Neural cell (in vitro differentiated cells): ENCODE results near the gene REEP5. TPM values are rescaled to one million over a fixed set of nuclear protein-coding genes. Genes with fewer than 3 reads are reported as not detected.

ENCODE experiments used
- H2AFZ ChIP-seq: fragments of 200-600, 300-800 bp; sonication (generic), shearing (Covaris generic); 2 replicates; pipeline ENCODE4 v1.6.0; 2014; ENCODE audit warnings: low read depth, mild to moderate bottlenecking, antibody characterized with exemption, low read length, moderate library complexity
- H3F3A ChIP-seq: fragments of 200-600 bp; shearing (Covaris generic); 2 replicates; pipeline ENCODE4 v1.6.1; 2016; ENCODE audit warnings: mild to moderate bottlenecking, moderate library complexity, mixed read lengths, antibody characterized with exemption, low read length; ENCODE audit not compliant: insufficient read depth, poor library complexity, severe bottlenecking
- H3K27ac ChIP-seq: fragments of 200-600, 300-800 bp; sonication (generic), shearing (Covaris generic); 2 replicates; pipeline ENCODE4 v1.5.1; 2014; ENCODE audit warnings: mild to moderate bottlenecking, low read length, moderate library complexity
- H3K27me3 ChIP-seq: fragments of 300-800, 200-600 bp; sonication (generic), shearing (Covaris generic); 2 replicates; pipeline ENCODE4 v1.6.0; 2014; ENCODE audit warnings: mild to moderate bottlenecking, low read depth, low read length, moderate library complexity; ENCODE audit not compliant: insufficient read depth
- H3K36me3 ChIP-seq: fragments of 300-800, 200-600 bp; sonication (generic), shearing (Covaris generic); 2 replicates; pipeline ENCODE4 v1.5.1; 2014; ENCODE audit warnings: mild to moderate bottlenecking, antibody characterized with exemption, low read length, moderate library complexity; ENCODE audit not compliant: insufficient read depth
- H3K4me2 ChIP-seq: fragments of 300-800, 200-600 bp; sonication (generic), shearing (Covaris generic); 2 replicates; pipeline ENCODE4 v1.6.0; 2014; ENCODE audit warnings: mild to moderate bottlenecking, low read length
- H3K4me3 ChIP-seq: fragments of 300-800, 200-600 bp; sonication (generic), shearing (Covaris generic); 2 replicates; pipeline ENCODE4 v1.5.1; 2014; ENCODE audit warnings: mild to moderate bottlenecking, low read length, moderate library complexity
- H3K79me2 ChIP-seq: fragments of 200-600 bp; shearing (Covaris generic); replicated peaks from 2 replicates; pipeline ENCODE4 v1.6.0; 2014; ENCODE audit warnings: mild to moderate bottlenecking, low read length, moderate library complexity; ENCODE audit not compliant: insufficient read depth
- H3K9ac ChIP-seq: fragments of 300-800, 200-600 bp; sonication (generic), shearing (Covaris generic); 2 replicates; pipeline ENCODE4 v1.6.1; 2016; ENCODE audit warnings: mild to moderate bottlenecking, low read length, mixed read lengths
- H3K9me2 ChIP-seq: fragments of 200-600 bp; shearing (Covaris generic); 2 replicates; pipeline ENCODE4 v1.6.1; 2016; ENCODE audit warnings: mild to moderate bottlenecking, low read length, mixed read lengths; ENCODE audit not compliant: insufficient read depth
- H3K9me3 ChIP-seq: fragments of 200-600, 300-800 bp; sonication (generic), shearing (Covaris generic); 2 replicates; pipeline ENCODE4 v1.6.1; 2016; ENCODE audit warnings: mild to moderate bottlenecking, mixed run types, low read length, moderate library complexity, mixed read lengths
- H4K20me1 ChIP-seq: fragments of 200-600 bp; shearing (Covaris generic); 2 replicates; pipeline ENCODE4 v1.6.1; 2016; ENCODE audit warnings: mild to moderate bottlenecking, mixed run types; ENCODE audit not compliant: insufficient read depth
- EP300 ChIP-seq: fragments of 450-650 bp; conservative IDR thresholded peaks from 2 replicates; pipeline ENCODE4 v1.6.1; 2014; ENCODE audit warnings: antibody characterized with exemption, mild to moderate bottlenecking, moderate library complexity; ENCODE audit not compliant: poor library complexity, severe bottlenecking
- EZH2 ChIP-seq: fragments of 200-600, 300-800 bp; shearing (Covaris generic), sonication (generic); IDR thresholded peaks from 2 replicates; pipeline ENCODE4 v1.6.1; 2014; ENCODE audit warnings: antibody characterized with exemption, low read length, borderline replicate concordance, mild to moderate bottlenecking; ENCODE audit not compliant: insufficient read depth, poor library complexity, severe bottlenecking
- MXI1 ChIP-seq: fragments of 450-650 bp; conservative IDR thresholded peaks from 2 replicates; pipeline ENCODE4 v1.6.1; 2014; ENCODE audit warnings: antibody characterized with exemption, mild to moderate bottlenecking; ENCODE audit not compliant: poor library complexity, severe bottlenecking
- POLR2AphosphoS5 ChIP-seq: IDR thresholded peaks from 2 replicates; pipeline ENCODE4 v1.6.1; 2012
- RAD21 ChIP-seq: fragments of 450-650 bp; conservative IDR thresholded peaks from 2 replicates; pipeline ENCODE4 v1.6.1; 2014; ENCODE audit warnings: antibody characterized with exemption, mild to moderate bottlenecking, moderate library complexity
- SMC3 ChIP-seq: fragments of 450-650 bp; conservative IDR thresholded peaks from 2 replicates; pipeline ENCODE4 v1.6.1; 2014; ENCODE audit warnings: antibody characterized with exemption, mild to moderate bottlenecking, moderate library complexity; ENCODE audit not compliant: poor library complexity
- TAF1 ChIP-seq: IDR thresholded peaks from 2 replicates; pipeline ENCODE4 v1.6.1; 2012; ENCODE audit warnings: low read depth
- polyA plus RNA-seq: library from polyadenylated mRNA; depleted of rRNA; stranded (reverse); fragments of >200 nt; gene quantifications from 2 replicates; pipeline ENCODE4 v1.2.3, GENCODE V29; 2014
- TF ChIP-seq, protein P1 (sequence below): IDR thresholded peaks from 2 replicates; pipeline ENCODE4 v1.6.1; 2012; ENCODE audit warnings: borderline replicate concordance
- TF ChIP-seq, protein P2 (sequence below): fragments of 450-650 bp; IDR thresholded peaks from 2 replicates; pipeline ENCODE4 v1.5.1; 2014; ENCODE audit warnings: antibody characterized with exemption, mild to moderate bottlenecking, moderate library complexity; ENCODE audit not compliant: poor library complexity, severe bottlenecking

The REEP5 gene
- polyA plus RNA-seq, 1 donor from 2014 or later = 51.6 TPM

- H3K9me3 ChIP-seq = no peaks in the 10 kb centered on the region
- TF ChIP-seq, protein P1, sequence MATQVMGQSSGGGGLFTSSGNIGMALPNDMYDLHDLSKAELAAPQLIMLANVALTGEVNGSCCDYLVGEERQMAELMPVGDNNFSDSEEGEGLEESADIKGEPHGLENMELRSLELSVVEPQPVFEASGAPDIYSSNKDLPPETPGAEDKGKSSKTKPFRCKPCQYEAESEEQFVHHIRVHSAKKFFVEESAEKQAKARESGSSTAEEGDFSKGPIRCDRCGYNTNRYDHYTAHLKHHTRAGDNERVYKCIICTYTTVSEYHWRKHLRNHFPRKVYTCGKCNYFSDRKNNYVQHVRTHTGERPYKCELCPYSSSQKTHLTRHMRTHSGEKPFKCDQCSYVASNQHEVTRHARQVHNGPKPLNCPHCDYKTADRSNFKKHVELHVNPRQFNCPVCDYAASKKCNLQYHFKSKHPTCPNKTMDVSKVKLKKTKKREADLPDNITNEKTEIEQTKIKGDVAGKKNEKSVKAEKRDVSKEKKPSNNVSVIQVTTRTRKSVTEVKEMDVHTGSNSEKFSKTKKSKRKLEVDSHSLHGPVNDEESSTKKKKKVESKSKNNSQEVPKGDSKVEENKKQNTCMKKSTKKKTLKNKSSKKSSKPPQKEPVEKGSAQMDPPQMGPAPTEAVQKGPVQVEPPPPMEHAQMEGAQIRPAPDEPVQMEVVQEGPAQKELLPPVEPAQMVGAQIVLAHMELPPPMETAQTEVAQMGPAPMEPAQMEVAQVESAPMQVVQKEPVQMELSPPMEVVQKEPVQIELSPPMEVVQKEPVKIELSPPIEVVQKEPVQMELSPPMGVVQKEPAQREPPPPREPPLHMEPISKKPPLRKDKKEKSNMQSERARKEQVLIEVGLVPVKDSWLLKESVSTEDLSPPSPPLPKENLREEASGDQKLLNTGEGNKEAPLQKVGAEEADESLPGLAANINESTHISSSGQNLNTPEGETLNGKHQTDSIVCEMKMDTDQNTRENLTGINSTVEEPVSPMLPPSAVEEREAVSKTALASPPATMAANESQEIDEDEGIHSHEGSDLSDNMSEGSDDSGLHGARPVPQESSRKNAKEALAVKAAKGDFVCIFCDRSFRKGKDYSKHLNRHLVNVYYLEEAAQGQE = no peak
- no peak for TF ChIP-seq TAF1
- no peak for TF ChIP-seq EP300
- no peak for TF ChIP-seq EZH2
- no peak for TF ChIP-seq POLR2AphosphoS5
- no peak for TF ChIP-seq SMC3
- no peak for TF ChIP-seq RAD21
- no peak for TF ChIP-seq MXI1
- no peak overlapping the region for H3K4me3 ChIP-seq
- no peaks in the 10 kb centered on the region for H3F3A ChIP-seq
- no peaks in the 10 kb centered on the region for H3K27me3 ChIP-seq
- H3K4me2 ChIP-seq = no peak overlapping the region
- H3K9ac ChIP-seq = no peak overlapping the region
- peaks cover 9% of the 10 kb centered on the region for H3K36me3 ChIP-seq
- H3K79me2 ChIP-seq = peaks cover 7% of the 10 kb centered on the region
- no peaks in the 10 kb centered on the region for H3K9me2 ChIP-seq
- H2AFZ ChIP-seq = no peak overlapping the region
- H3K27ac ChIP-seq = no peak overlapping the region
- H4K20me1 ChIP-seq = no peaks in the 10 kb centered on the region
Observed at GRCh38 chr5:112915831-112916230, 6.2 kb downstream of the REEP5 start.

DNA sequence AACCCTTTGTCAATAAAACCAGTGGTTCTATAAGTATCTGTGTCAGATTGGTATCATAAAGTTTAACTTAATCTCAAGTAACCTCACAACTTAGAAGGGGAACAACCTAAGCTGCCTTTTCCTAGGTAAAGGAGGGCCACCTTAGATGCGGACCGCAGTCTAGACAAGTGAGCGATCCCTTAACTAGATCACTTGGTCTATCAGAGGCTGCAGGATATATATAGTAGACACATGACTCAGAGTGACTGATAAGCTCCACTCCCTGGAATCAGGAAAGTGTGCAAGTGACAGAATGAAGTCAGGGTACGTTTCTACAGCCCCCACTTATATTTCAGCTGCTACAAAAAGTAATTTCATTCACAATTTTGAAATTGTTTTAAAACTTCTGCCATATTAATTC lies 7.4 kb downstream of the REEP5 start:
- peaks cover 1% of the 10 kb centered on the region for H3K79me2 ChIP-seq
- H3K27me3 ChIP-seq = no peaks in the 10 kb centered on the region
- H3K9me2 ChIP-seq = no peaks in the 10 kb centered on the region
- peaks cover 9% of the 10 kb centered on the region for H3K36me3 ChIP-seq
- no peak overlapping the region for H3K4me2 ChIP-seq
- no peak overlapping the region for H3K4me3 ChIP-seq
- TF ChIP-seq EZH2 (no peak), EP300 (no peak), MXI1 (no peak), RAD21 (no peak), SMC3 (no peak), TAF1 (no peak), POLR2AphosphoS5 (no peak)
- TF ChIP-seq, protein P2, sequence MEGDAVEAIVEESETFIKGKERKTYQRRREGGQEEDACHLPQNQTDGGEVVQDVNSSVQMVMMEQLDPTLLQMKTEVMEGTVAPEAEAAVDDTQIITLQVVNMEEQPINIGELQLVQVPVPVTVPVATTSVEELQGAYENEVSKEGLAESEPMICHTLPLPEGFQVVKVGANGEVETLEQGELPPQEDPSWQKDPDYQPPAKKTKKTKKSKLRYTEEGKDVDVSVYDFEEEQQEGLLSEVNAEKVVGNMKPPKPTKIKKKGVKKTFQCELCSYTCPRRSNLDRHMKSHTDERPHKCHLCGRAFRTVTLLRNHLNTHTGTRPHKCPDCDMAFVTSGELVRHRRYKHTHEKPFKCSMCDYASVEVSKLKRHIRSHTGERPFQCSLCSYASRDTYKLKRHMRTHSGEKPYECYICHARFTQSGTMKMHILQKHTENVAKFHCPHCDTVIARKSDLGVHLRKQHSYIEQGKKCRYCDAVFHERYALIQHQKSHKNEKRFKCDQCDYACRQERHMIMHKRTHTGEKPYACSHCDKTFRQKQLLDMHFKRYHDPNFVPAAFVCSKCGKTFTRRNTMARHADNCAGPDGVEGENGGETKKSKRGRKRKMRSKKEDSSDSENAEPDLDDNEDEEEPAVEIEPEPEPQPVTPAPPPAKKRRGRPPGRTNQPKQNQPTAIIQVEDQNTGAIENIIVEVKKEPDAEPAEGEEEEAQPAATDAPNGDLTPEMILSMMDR = no peak
- TF ChIP-seq, protein P1 = no peak
- no peak overlapping the region for H3K27ac ChIP-seq
- no peaks in the 10 kb centered on the region for H4K20me1 ChIP-seq
- no peak overlapping the region for H3K9ac ChIP-seq
- H3F3A ChIP-seq = no peaks in the 10 kb centered on the region
- no peaks in the 10 kb centered on the region for H3K9me3 ChIP-seq
- no peak overlapping the region for H2AFZ ChIP-seq
